Left kidney (tissue), 2 donors: Measurements from ENCODE around the gene TUBA4A. TPM values are rescaled to one million over a fixed set of nuclear protein-coding genes. Genes with fewer than 3 reads are reported as not detected.
"Not testable (repeated sequence)": the region's sequence is repeated elsewhere in the genome, so short reads cannot be mapped to it uniquely, and the experiment has no call there.

Experiments used
- DNase-seq: peaks from one replicate; pipeline ENCODE4 v3.0.0-alpha.2; 2013
- polyA plus RNA-seq: library from polyadenylated mRNA; unstranded; fragments of 120-200 nt; gene quantifications from one replicate; pipeline ENCODE4 v1.2.1, GENCODE V29; 2013; ENCODE audit not compliant: insufficient read length

TUBA4A gene
- polyA plus RNA-seq, 1 donor: 25.2 TPM

GRCh38 chr2:219213486-219214071, 40.1 kb downstream of the TUBA4A start:
- no peak for DNase-seq

GRCh38 chr2:219213026-219213415, 40.7 kb downstream of the TUBA4A start:
- no peak for DNase-seq

GRCh38 chr2:219210886-219211362, 42.8 kb downstream of the TUBA4A start:
- DNase-seq: no peak

- no peak for DNase-seq
These were observed 43.4 kb downstream of the TUBA4A start for GRCh38 chr2:219210196-219210885.

GRCh38 chr2:219209236-219210195, 44.2 kb downstream of the TUBA4A start:
- DNase-seq: no peak

- DNase-seq: no peak
These were observed 45.6 kb downstream of the TUBA4A start for GRCh38 chr2:219207884-219208740.

GRCh38 chr2:219207134-219207883, 46.4 kb downstream of the TUBA4A start:
- DNase-seq: no peak

GRCh38 chr2:219206328-219207133, 47.2 kb downstream of the TUBA4A start, which contains the start of gene ZFAND2B:
Gene ZFAND2B, plus strand, starts transcription at chr2:219206782. Its CDS starts 206 bp downstream, at chr2:219206988.
- DNase-seq: peak; percentile 94

GRCh38 chr2:219205981-219206327, 47.8 kb downstream of the TUBA4A start:
- DNase-seq: no peak

GRCh38 chr2:219205165-219205538, 48.6 kb downstream of the TUBA4A start:
- no peak for DNase-seq

- no peak for DNase-seq
These were observed 49.1 kb downstream of the TUBA4A start for GRCh38 chr2:219204425-219205164.

- DNase-seq: not testable (repeated sequence)
These were observed 52.4 kb downstream of the TUBA4A start for GRCh38 chr2:219201331-219201730.

- DNase-seq: not testable (repeated sequence)
These were observed 53.0 kb downstream of the TUBA4A start for GRCh38 chr2:219200502-219201326.

Other genes with a start within 250 kb of the TUBA4A start
- gene CFAP65, start 212.4 kb downstream of the TUBA4A start, polyA plus RNA-seq: 0.28 TPM
- 1.7 TPM for gene IHH, start 193.0 kb downstream of the TUBA4A start, polyA plus RNA-seq
- 22.2 TPM for gene NHEJ1, start 93.1 kb downstream of the TUBA4A start, polyA plus RNA-seq
- 22.3 TPM for gene SLC23A3, start 83.9 kb downstream of the TUBA4A start, polyA plus RNA-seq
- 64.0 TPM for gene CNPPD1, start 77.0 kb downstream of the TUBA4A start, polyA plus RNA-seq
- 105 TPM for gene RETREG2, start 75.6 kb downstream of the TUBA4A start, polyA plus RNA-seq
- gene ZFAND2B, start 47.1 kb downstream of the TUBA4A start, polyA plus RNA-seq: 39.5 TPM
- gene ABCB6, start 35.0 kb downstream of the TUBA4A start, polyA plus RNA-seq: 42.6 TPM
- 49.5 TPM for gene ATG9A, start 24.3 kb downstream of the TUBA4A start, polyA plus RNA-seq
- gene ANKZF1, start 24.1 kb downstream of the TUBA4A start, polyA plus RNA-seq: 73.1 TPM
- gene GLB1L, start 8.5 kb downstream of the TUBA4A start, polyA plus RNA-seq: 28.7 TPM
- 34.9 TPM for gene STK16, start 8.4 kb downstream of the TUBA4A start, polyA plus RNA-seq
- gene TUBA4B, start 675 bp downstream of the TUBA4A start, polyA plus RNA-seq: 0.75 TPM
- 62.9 TPM for gene DNAJB2, start 25.4 kb upstream of the TUBA4A start, polyA plus RNA-seq
- gene PTPRN, start 55.5 kb upstream of the TUBA4A start, polyA plus RNA-seq: 0.27 TPM
- gene RESP18, start 78.8 kb upstream of the TUBA4A start, polyA plus RNA-seq: not detected
- gene DNPEP, start 134.0 kb upstream of the TUBA4A start, polyA plus RNA-seq: 60.2 TPM
- 5.9 TPM for gene DES, start 164.5 kb upstream of the TUBA4A start, polyA plus RNA-seq
- 10.8 TPM for gene SPEG, start 180.9 kb upstream of the TUBA4A start, polyA plus RNA-seq
- 41.7 TPM for gene GMPPA, start 245.0 kb upstream of the TUBA4A start, polyA plus RNA-seq